HEK293 (cell line): Measurements from ENCODE around the gene ZC3H4.

ENCODE experiments used
- HOXA7 ChIP-seq: sonication (generic); formaldehyde crosslinking; IDR thresholded peaks from 2 replicates; pipeline ENCODE4 v1.8.1; 2022; ENCODE audit warnings: missing genetic modification reagents, borderline replicate concordance
- HOXC10 ChIP-seq: sonication (generic); formaldehyde crosslinking; IDR thresholded peaks from 2 replicates; pipeline ENCODE4 v1.8.1; 2023; ENCODE audit warnings: mild to moderate bottlenecking, missing genetic modification reagents
- INSM2 ChIP-seq: fragments of 450-650 bp; formaldehyde crosslinking; IDR thresholded peaks from 2 replicates; pipeline ENCODE4 v1.5.1; 2016; ENCODE audit warnings: missing biosample characterization, missing genetic modification characterization
- TCF7L2 ChIP-seq: IDR thresholded peaks from 2 replicates; pipeline ENCODE4 v1.6.1; 2011; ENCODE audit warnings: low read depth, mild to moderate bottlenecking, inconsistent platforms, low read length, moderate library complexity, borderline replicate concordance
- ZNF121 ChIP-seq: fragments of 450-650 bp; formaldehyde crosslinking; IDR thresholded peaks from 2 replicates; pipeline ENCODE4 v1.5.1; 2016; ENCODE audit warnings: missing biosample characterization, missing genetic modification characterization
- ZNF140 ChIP-seq: fragments of 450-650 bp; formaldehyde crosslinking; IDR thresholded peaks from 2 replicates; pipeline ENCODE4 v1.5.1; 2016; ENCODE audit warnings: missing biosample characterization, missing genetic modification characterization
- ZNF514 ChIP-seq: fragments of 450-650 bp; formaldehyde crosslinking; IDR thresholded peaks from 2 replicates; pipeline ENCODE4 v1.5.1; 2016; ENCODE audit warnings: missing biosample characterization, missing genetic modification characterization
- ZNF549 ChIP-seq: fragments of 450-650 bp; IDR thresholded peaks from 2 replicates; pipeline ENCODE4 v1.5.1; 2018; ENCODE audit warnings: missing biosample characterization, missing genetic modification characterization, mild to moderate bottlenecking, inconsistent platforms, moderate library complexity
- ZNF610 ChIP-seq: fragments of 450-650 bp; formaldehyde crosslinking; IDR thresholded peaks from 2 replicates; pipeline ENCODE4 v1.5.1; 2016; ENCODE audit warnings: missing biosample characterization, missing genetic modification characterization, borderline replicate concordance
- ZNF623 ChIP-seq: fragments of 450-650 bp; formaldehyde crosslinking; IDR thresholded peaks from 2 replicates; pipeline ENCODE4 v1.5.1; 2016; ENCODE audit warnings: missing biosample characterization, missing genetic modification characterization
- TF ChIP-seq, protein P1 (sequence below): fragments of 450-650 bp; formaldehyde crosslinking; IDR thresholded peaks from 2 replicates; pipeline ENCODE4 v1.5.1; 2016; ENCODE audit warnings: missing biosample characterization, missing genetic modification characterization

DNA sequence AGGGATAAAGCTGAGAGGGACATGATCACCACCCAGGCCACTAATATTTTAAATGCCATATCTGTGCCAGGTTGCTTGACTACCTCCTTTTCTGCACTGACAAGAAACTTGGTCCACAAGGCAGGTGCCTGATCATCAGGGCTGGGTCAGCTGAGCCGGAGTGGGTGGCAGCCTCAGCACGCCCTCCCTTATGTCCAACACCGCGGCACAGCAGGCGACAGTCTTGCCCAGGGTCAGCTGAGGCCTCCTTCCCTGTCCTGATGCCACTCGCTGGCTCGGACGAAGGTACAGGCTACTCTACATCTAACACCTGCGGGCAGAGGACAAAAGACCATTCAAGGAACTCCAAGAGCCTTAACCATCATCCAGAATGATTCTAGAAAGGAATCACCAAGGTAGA lies 16.9 kb downstream of the ZC3H4 start:
- TF ChIP-seq, protein P1, sequence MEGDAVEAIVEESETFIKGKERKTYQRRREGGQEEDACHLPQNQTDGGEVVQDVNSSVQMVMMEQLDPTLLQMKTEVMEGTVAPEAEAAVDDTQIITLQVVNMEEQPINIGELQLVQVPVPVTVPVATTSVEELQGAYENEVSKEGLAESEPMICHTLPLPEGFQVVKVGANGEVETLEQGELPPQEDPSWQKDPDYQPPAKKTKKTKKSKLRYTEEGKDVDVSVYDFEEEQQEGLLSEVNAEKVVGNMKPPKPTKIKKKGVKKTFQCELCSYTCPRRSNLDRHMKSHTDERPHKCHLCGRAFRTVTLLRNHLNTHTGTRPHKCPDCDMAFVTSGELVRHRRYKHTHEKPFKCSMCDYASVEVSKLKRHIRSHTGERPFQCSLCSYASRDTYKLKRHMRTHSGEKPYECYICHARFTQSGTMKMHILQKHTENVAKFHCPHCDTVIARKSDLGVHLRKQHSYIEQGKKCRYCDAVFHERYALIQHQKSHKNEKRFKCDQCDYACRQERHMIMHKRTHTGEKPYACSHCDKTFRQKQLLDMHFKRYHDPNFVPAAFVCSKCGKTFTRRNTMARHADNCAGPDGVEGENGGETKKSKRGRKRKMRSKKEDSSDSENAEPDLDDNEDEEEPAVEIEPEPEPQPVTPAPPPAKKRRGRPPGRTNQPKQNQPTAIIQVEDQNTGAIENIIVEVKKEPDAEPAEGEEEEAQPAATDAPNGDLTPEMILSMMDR: no peak
- TF ChIP-seq HOXA7 (no peak), ZNF623 (tag by site-specific recombination) (no peak), INSM2 (tag by site-specific recombination) (no peak), ZNF549 (tag by site-specific recombination) (no peak), ZNF610 (no peak), ZNF121 (tag by site-specific recombination) (no peak), ZNF140 (tag by site-specific recombination) (no peak), HOXC10 (CRISPR knock-in tag) (no peak), TCF7L2 (no peak), ZNF514 (tag by site-specific recombination) (no peak)
